Keratinocyte (primary cell): ENCODE data around the gene GRIN1. TPM values are rescaled to one million over a fixed set of nuclear protein-coding genes. Genes with fewer than 3 reads are reported as not detected.

Source experiments
- DNase-seq: peaks from one replicate; pipeline ENCODE4 v3.0.0-alpha.2; 2011; ENCODE audit warnings: low read depth, missing footprints, low spot score
- FAIRE-seq: peaks from 2 replicates; lab custom pipeline; 2011; peaks lifted over from hg19 to GRCh38; lab: Jason Lieb, UNC
- H2AFZ ChIP-seq: 2 replicates; pipeline ENCODE4 v1.6.0; 2012; ENCODE audit warnings: low read length, control low read depth, inconsistent platforms; ENCODE audit not compliant: control insufficient read depth
- H3K27ac ChIP-seq: 2 replicates; pipeline ENCODE4 v1.5.1; 2011; ENCODE audit warnings: low read length; ENCODE audit not compliant: control insufficient read depth, insufficient read depth
- H3K27me3 ChIP-seq: 3 replicates; pipeline ENCODE4 v1.6.0; 2011; ENCODE audit warnings: low read length; ENCODE audit not compliant: control insufficient read depth, insufficient read depth; ENCODE audit errors: extremely low read depth
- H3K36me3 ChIP-seq, 2 experiments: 2 replicates in 1 of 2; 3 replicates in 1 of 2; pipeline ENCODE4 v1.5.1; 2011; ENCODE audit warnings: low read length in 2 of 2, mild to moderate bottlenecking in 1 of 2; ENCODE audit not compliant: control insufficient read depth in 2 of 2, insufficient read depth in 2 of 2; ENCODE audit errors: extremely low read depth in 1 of 2
- H3K4me1 ChIP-seq: 3 replicates; pipeline ENCODE4 v1.5.1; 2011; ENCODE audit warnings: low read length; ENCODE audit not compliant: control insufficient read depth, insufficient read depth; ENCODE audit errors: extremely low read depth
- H3K4me2 ChIP-seq: 3 replicates; pipeline ENCODE4 v1.6.0; 2011; ENCODE audit warnings: low read depth, low read length; ENCODE audit not compliant: control insufficient read depth, insufficient read depth; ENCODE audit errors: extremely low read depth
- H3K4me3 ChIP-seq, 3 experiments: fragments of 200-600 bp in 1 of 3; sonication (generic) in 1 of 3; 2 replicates in 2 of 3; 3 replicates in 1 of 3; pipeline ENCODE4 v1.5.1; 2011 to 2016; ENCODE audit warnings: low read length in 3 of 3, mild to moderate bottlenecking in 3 of 3, control low read depth in 2 of 3, inconsistent platforms in 1 of 3, low read depth in 1 of 3, mixed read lengths in 1 of 3, mixed run types in 1 of 3, moderate library complexity in 1 of 3; ENCODE audit not compliant: control insufficient read depth in 2 of 3, insufficient read depth in 2 of 3; ENCODE audit errors: extremely low read depth in 1 of 3
- H3K79me2 ChIP-seq: 2 replicates; pipeline ENCODE4 v1.6.0; 2012; ENCODE audit warnings: low read length; ENCODE audit not compliant: control insufficient read depth, insufficient read depth
- H3K9ac ChIP-seq: 3 replicates; pipeline ENCODE4 v1.6.0; 2011; ENCODE audit warnings: low read length; ENCODE audit not compliant: control insufficient read depth, insufficient read depth; ENCODE audit errors: extremely low read depth
- H3K9me1 ChIP-seq: 3 replicates; pipeline ENCODE4 v1.6.0; 2011; ENCODE audit warnings: low read length; ENCODE audit not compliant: control insufficient read depth, insufficient read depth; ENCODE audit errors: extremely low read depth
- H3K9me3 ChIP-seq: 2 replicates; pipeline ENCODE4 v1.5.1; 2012; ENCODE audit warnings: low read depth, low read length; ENCODE audit not compliant: control insufficient read depth
- H4K20me1 ChIP-seq: 3 replicates; pipeline ENCODE4 v1.6.0; 2011; ENCODE audit warnings: low read length; ENCODE audit not compliant: control insufficient read depth, insufficient read depth; ENCODE audit errors: extremely low read depth
- CTCF ChIP-seq, 3 experiments: IDR thresholded peaks in 1 of 3; conservative IDR thresholded peaks in 1 of 3; optimal IDR thresholded peaks in 1 of 3; 2 replicates in 2 of 3; 3 replicates in 1 of 3; pipeline versions ENCODE3 to v1.5.1; 2011; ENCODE audit warnings: low read length in 3 of 3, mild to moderate bottlenecking in 3 of 3, moderate library complexity in 2 of 3, control low read depth in 1 of 3, inconsistent platforms in 1 of 3; ENCODE audit not compliant: insufficient read depth in 2 of 3; ENCODE audit errors: extremely low read depth in 1 of 3
- EZH2 ChIP-seq: IDR thresholded peaks from one replicate; pipeline ENCODE4 v1.6.1; 2012; ENCODE audit warnings: inconsistent platforms, mild to moderate bottlenecking, low read length, moderate library complexity
- dilution Hi-C: fragments of 300-500 bp; cut with MboI; formaldehyde crosslinking; loops from one replicate; pipeline ENCODE4 v1.7.0; 2020; ENCODE audit warnings: low sequenced_read_pairs; ENCODE audit not compliant: extremely low pct_ligation_motif_present
- polyA plus RNA-seq, 5 experiments: library from polyadenylated mRNA; depleted of rRNA in 3 of 5; stranded (reverse) in 3 of 5; stranded (forward) in 1 of 5; unstranded in 1 of 5; fragments of >200 nt; gene quantifications; 1 replicate in 1 of 5; 2 replicates in 3 of 5; 3 replicates in 1 of 5; pipeline versions ENCODE4 v1.2.1 to v1.2.3, GENCODE V29; 2011 to 2012; ENCODE audit warnings: missing spikeins in 2 of 5, low read depth in 1 of 5, low replicate concordance in 1 of 5

GRIN1 gene
- polyA plus RNA-seq, 1 donor (not counting 4 experiments of a cell fraction or from before 2014, with no cell fraction given) = 0.03 TPM

- no peak for DNase-seq
- Histone ChIP-seq H3K4me1 (no peaks in the 10 kb centered on the region), H4K20me1 (no peaks in the 10 kb centered on the region), H3K27me3 (peaks cover 64% of the 10 kb centered on the region), H3K4me2 (no peak overlapping the region), H3K4me3 (no peak overlapping the region), H3K27ac (no peak overlapping the region), H3K9me1 (no peaks in the 10 kb centered on the region), H3K9me3 (no peaks in the 10 kb centered on the region), H3K9ac (no peak overlapping the region), H3K79me2 (no peaks in the 10 kb centered on the region), H2AFZ (no peak overlapping the region), H3K36me3 (no peaks in the 10 kb centered on the region)
- no peak for FAIRE-seq
- no peak for TF ChIP-seq EZH2
- TF ChIP-seq CTCF (optimal IDR thresholded peaks at IDR 0.05 in 1 of 3, IDR thresholded peaks at IDR 0.05 in 1 of 3, conservative IDR thresholded peaks at IDR 0.05 in 1 of 3; ENCODE audit: extremely low read depth in 1 of 3, insufficient read depth in 2 of 3, low read length in 3 of 3) = no peak
- dilution Hi-C loops = no loop called here
Observed at GRCh38 chr9:137136881-137137607, 1.9 kb upstream of the GRIN1 start.

- no peaks in the 10 kb centered on the region for H3K4me1 ChIP-seq
- peaks cover 68% of the 10 kb centered on the region for H3K27me3 ChIP-seq
- H3K4me2 ChIP-seq = no peak overlapping the region
- no peaks in the 10 kb centered on the region for H3K9me3 ChIP-seq
- dilution Hi-C loops = no loop called here
- no peak overlapping the region for H3K4me3 ChIP-seq
- H3K9ac ChIP-seq = no peak overlapping the region
- TF ChIP-seq EZH2 = no peak
- TF ChIP-seq CTCF (optimal IDR thresholded peaks at IDR 0.05 in 1 of 3, IDR thresholded peaks at IDR 0.05 in 1 of 3, conservative IDR thresholded peaks at IDR 0.05 in 1 of 3; ENCODE audit: extremely low read depth in 1 of 3, insufficient read depth in 2 of 3, low read length in 3 of 3) = no peak
- H3K79me2 ChIP-seq = no peaks in the 10 kb centered on the region
- FAIRE-seq (no peak), DNase-seq (no peak)
- no peak overlapping the region for H2AFZ ChIP-seq
- H3K36me3 ChIP-seq = no peaks in the 10 kb centered on the region
- no peaks in the 10 kb centered on the region for H3K9me1 ChIP-seq
- no peak overlapping the region for H3K27ac ChIP-seq
- H4K20me1 ChIP-seq = no peaks in the 10 kb centered on the region
Observed at GRCh38 chr9:137138058-137138721, 764 bp upstream of the GRIN1 start.
